GF-D8 (cell line): ENCODE measurements around the gene PXMP4.

Experiments
- DNase-seq: peaks from one replicate; lab custom pipeline; 2025; lab: John Stamatoyannopoulos, UW

Gene PXMP4

GRCh38 chr20:33732166-33732970 is 12.3 kb upstream of the PXMP4 start:
- DNase-seq, result peak; percentile 77

- DNase-seq, result peak; percentile 77
These were observed 11.6 kb upstream of the PXMP4 start, which contains the start of gene ZNF341 for GRCh38 chr20:33731693-33732165. ZNF341 (plus strand) TSS chr20:33731996; CDS start chr20:33732022, 26 bp downstream.

- no peak for DNase-seq
These were observed 11.0 kb upstream of the PXMP4 start for GRCh38 chr20:33730946-33731692.

GRCh38 chr20:33729101-33729500 is 9.0 kb upstream of the PXMP4 start:
- DNase-seq, result no peak

GRCh38 chr20:33728463-33728862 is 8.4 kb upstream of the PXMP4 start:
- DNase-seq, result no peak

GRCh38 chr20:33727806-33728205 is 7.7 kb upstream of the PXMP4 start:
- no peak for DNase-seq

- DNase-seq, result no peak
These were observed 7.0 kb upstream of the PXMP4 start for GRCh38 chr20:33727115-33727479.

- DNase-seq, result no peak
These were observed 5.6 kb upstream of the PXMP4 start for GRCh38 chr20:33725607-33726264.

GRCh38 chr20:33724439-33725094 is 4.5 kb upstream of the PXMP4 start:
- DNase-seq, result peak; percentile 80

GRCh38 chr20:33721391-33722140 is 1.5 kb upstream of the PXMP4 start:
- DNase-seq, result no peak

GRCh38 chr20:33719277-33719988 is 677 bp downstream of the PXMP4 start:
- DNase-seq, result no peak

GRCh38 chr20:33716498-33716897 is 3.6 kb downstream of the PXMP4 start:
- DNase-seq, result no peak

GRCh38 chr20:33713865-33714367 is 6.2 kb downstream of the PXMP4 start:
- no peak for DNase-seq

GRCh38 chr20:33711446-33711738 is 8.7 kb downstream of the PXMP4 start:
- DNase-seq, result no peak

- no peak for DNase-seq
These were observed 9.2 kb downstream of the PXMP4 start for GRCh38 chr20:33710681-33711445.

GRCh38 chr20:33709905-33710541 is 10.1 kb downstream of the PXMP4 start:
- no peak for DNase-seq

GRCh38 chr20:33709398-33709797 is 10.7 kb downstream of the PXMP4 start:
- DNase-seq, result no peak

GRCh38 chr20:33707668-33708067 is 12.4 kb downstream of the PXMP4 start:
- no peak for DNase-seq

- DNase-seq, result no peak
These were observed 15.7 kb downstream of the PXMP4 start for GRCh38 chr20:33704197-33704924.
